ENCODE results near the gene ADAMTS13. TPM values are rescaled to one million over a fixed set of nuclear protein-coding genes. Genes with fewer than 3 reads are reported as not detected.
"Not testable (repeated sequence)": the region's sequence is repeated elsewhere in the genome, so short reads cannot be mapped to it uniquely, and the experiment has no call there.

ADAMTS13 gene
- total RNA-seq, 1 experiment from 2014 or later: 0.20 TPM

DNA sequence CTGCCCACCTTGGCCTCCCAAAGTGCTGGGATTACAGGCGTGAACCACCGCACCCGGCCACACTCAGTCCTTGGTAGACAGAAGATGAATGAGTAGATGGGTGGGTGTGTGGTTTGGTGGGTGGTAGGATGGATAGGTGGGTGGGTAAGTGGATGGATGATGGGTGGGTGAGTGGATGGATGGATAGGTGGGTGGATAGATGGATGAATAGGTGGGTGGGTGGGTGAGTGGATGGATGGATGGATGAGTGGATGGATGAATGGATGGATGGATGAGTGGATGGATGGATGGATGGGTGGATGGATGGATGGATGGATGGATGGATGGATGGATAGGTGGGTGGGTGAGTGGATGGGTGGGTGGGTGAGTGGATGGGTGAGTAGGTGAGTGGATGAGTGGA, 29.9 kb upstream of the ADAMTS13 start:
- not testable (repeated sequence) for DNase-seq (ENCODE audit: low read depth)

DNA sequence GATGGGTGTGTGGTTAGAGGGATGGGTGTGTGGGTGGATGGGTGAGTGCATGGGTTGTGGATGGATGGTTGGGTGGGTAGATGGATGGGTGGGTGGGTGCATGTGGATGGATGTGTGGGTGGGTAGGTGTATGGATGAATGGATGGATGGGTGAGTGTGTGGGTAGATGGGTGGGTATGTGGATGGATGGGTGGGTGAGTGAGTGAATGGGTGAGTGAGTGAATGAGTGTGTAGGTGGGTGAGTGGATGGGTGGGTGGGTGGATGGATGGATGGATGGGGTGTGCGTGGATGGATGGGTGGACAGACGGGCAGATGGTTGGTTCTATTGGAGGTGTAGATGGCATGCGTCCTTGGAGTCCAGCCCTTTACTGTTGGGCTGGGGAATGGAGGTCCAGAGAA, 28.8 kb upstream of the ADAMTS13 start:
- no peak for DNase-seq (ENCODE audit: low read depth)

DNA sequence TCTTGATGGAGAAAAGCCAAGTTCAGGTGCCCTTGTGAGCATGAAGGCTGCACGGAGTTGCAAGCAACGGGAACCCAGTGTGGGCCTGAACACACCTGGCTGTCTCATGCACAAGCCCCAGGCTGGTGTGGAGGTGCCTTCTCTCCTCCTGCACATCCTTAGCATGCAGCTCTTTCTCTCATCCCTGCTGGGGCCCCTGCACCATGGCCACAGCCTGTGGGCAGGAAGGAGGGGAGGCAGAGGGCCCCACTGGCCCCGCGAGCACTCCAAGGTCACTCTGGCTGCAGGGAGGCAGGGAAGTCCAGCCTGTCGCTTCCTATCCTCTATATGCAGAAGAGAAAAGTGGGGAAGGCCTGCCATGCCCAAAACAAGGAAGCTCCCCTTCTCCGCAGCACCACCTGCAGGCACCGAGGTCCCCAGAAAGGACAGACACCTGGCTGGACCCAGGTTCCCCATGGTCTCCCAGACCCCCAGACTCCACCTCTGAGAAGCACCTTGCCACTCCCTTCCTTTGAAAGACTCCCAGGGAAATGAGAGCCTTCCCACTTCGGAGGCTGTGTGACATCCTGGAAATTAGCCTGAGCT, 27.4 kb upstream of the ADAMTS13 start:
- no peak for DNase-seq (ENCODE audit: low read depth)

DNA sequence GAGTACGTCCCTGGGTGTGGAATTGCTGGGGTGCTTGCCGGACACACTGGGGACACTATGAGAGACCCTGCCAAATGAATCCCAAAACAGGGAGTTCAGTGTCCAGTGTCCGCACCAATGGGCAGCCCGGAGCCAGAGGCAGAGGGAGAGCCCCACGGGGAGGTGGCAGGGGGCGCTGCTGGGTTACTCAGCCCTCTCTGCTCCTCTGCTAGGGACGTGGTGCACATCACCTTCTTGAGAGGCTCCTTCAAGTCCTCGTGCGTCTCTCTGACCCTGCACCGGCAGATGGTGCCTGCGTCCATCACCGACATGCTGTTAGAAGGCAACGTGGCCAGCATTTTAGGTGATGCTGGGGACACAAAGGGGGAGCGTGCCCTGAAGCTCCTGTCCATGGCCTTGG, 25.2 kb upstream of the ADAMTS13 start:
- DNase-seq (ENCODE audit: low read depth): peak; percentile 54

DNA sequence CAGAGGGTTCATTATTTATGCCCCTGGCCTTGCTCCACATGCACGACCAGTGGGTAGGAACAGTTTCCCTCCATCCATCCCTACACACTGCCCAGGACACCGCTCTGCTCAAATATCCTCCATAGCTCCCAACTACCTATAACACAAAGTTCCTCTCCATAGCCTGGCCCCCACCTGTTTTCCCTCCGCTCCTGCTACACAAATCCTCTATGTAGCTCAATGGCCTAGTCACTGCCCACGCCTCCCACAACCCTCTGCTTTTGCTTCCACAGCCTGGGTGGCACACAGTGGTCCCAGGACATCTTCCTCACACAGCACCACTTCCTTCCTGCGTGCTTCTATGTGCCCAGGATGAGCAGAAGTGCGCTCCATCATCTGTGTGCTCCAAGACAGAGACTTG, 24.8 kb upstream of the ADAMTS13 start:
- DNase-seq (ENCODE audit: low read depth): no peak

DNA sequence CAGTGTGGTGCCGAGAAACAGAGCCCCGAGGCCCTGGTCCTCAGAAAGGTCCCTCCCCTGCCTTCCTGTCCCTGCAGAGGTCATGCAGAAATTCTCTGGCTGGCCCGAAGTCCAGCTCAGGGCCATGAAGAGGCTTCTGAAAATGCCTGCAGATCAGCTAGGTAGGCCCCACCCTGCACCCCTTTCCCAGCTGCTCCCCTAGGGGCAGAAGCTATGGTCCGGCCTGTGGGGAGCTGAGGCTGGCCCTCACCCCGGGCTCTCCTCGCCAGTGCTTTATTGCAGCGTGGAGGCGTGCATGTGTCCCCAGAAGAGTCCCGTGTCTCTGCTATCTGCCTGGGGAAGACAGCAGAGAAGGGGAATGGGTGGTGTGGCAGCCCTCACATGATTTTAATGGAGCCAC, 24.3 kb upstream of the ADAMTS13 start:
- no peak for DNase-seq (ENCODE audit: low read depth)

DNA sequence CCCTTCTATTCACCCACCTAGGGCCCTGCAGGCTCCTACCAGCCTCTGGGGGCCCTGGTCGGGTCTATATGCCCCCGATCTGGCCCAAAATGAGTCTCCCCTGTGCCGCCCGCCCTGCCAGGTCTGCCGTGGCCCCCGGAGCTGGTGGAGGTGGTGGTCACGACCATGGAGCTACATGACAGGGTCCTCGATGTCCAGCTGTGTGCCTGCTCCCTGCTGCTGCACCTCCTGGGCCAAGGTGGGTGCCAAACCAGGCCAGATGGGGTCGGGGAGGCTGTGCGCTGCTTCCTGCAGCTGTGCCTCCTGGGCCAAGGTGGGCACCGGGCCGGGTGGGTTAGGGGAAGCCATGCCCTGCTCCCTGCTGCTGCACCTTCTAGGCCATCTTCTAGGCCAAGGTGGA, 21.9 kb upstream of the ADAMTS13 start:
- no peak for DNase-seq (ENCODE audit: low read depth)

DNA sequence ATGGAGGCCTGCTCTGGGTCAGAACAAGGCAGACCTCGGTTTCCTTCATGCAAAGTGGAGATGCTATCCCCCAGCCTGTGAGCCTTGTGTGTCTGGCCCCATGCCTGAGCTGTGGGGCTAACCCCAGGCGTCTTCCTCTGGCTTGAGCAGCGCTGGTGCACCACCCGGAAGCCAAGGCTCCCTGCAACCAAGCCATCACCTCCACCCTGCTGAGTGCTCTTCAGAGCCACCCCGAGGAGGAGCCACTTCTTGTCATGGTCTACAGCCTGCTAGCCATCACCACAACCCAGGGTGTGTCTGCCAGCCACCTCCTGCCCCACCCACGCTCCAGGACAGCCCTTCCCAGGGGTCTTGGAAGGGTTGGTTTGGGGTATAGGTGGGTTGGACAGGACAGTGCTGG, 20.6 kb upstream of the ADAMTS13 start:
- no peak for DNase-seq (ENCODE audit: low read depth)

DNA sequence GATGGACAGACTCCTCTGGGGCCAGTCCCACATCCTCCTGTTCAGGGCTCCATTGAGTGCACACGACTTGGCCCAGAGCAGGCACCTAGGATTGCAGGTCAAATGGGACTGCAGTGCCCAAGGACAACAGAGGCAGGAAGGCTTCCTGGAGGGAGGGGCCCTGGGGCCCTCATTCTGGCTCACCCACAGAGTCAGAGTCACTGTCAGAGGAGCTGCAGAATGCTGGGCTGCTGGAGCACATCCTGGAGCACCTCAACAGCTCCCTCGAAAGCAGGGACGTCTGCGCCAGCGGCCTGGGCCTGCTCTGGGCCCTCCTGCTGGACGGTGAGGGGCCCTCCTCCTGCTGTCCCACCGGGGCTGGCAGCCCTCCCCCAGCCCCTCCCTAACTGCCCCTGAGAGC, 19.5 kb upstream of the ADAMTS13 start:
- DNase-seq (ENCODE audit: low read depth): no peak

DNA sequence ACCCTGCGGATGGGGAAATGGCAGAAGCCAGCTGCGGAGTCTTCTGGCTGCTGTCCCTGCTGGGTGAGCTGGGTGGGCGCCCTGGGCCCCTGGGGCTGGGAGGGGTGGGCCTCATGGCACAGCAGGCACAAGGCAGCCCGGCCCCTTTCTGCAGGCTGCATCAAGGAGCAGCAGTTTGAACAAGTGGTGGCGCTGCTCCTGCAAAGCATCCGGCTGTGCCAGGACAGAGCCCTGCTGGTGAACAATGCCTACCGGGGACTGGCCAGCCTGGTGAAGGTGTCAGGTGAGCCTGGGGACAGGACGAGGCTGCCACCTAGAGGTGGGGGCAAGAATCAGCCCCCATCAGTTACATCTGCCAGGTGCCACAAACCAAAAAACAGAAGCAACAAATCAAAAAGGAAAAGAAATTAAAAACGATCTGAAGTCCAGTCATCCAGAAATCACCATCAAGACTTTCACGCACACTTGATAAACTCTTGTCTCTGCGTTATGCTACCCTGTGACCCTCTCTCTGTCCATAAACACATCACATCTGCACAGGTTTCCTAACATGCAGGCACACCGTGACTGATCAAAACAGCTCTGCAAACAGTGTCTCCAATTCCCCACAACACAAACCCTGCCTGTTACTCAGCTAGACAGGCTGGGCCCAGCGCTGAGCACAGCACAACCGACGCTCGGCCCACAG, 18.3 kb upstream of the ADAMTS13 start:
- peak; percentile 22 for DNase-seq (ENCODE audit: low read depth)

DNA sequence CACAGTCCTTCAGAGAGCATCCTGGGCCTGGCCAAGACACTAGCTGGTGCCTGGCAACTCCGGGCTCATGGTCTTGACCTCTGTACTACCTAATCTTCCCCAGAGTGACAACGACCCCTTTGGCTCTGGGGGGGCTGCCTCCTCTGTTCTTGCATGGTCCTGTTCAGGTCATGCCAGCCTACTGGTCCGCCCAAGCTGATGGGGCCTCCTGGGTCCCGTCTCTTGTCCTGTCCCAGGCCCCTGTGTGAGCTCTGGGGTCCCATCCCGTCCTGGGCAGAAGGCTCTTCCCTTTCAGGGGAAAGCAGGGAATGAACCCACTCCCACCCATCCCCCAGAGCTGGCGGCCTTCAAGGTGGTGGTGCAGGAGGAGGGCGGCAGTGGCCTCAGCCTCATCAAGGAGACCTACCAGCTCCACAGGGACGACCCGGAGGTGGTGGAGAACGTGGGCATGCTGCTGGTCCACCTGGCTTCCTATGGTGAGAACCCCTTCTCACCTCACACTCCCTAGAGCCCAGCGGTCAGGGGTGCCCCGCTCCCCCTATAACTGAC, 17.6 kb upstream of the ADAMTS13 start:
- DNase-seq (ENCODE audit: low read depth): no peak

DNA sequence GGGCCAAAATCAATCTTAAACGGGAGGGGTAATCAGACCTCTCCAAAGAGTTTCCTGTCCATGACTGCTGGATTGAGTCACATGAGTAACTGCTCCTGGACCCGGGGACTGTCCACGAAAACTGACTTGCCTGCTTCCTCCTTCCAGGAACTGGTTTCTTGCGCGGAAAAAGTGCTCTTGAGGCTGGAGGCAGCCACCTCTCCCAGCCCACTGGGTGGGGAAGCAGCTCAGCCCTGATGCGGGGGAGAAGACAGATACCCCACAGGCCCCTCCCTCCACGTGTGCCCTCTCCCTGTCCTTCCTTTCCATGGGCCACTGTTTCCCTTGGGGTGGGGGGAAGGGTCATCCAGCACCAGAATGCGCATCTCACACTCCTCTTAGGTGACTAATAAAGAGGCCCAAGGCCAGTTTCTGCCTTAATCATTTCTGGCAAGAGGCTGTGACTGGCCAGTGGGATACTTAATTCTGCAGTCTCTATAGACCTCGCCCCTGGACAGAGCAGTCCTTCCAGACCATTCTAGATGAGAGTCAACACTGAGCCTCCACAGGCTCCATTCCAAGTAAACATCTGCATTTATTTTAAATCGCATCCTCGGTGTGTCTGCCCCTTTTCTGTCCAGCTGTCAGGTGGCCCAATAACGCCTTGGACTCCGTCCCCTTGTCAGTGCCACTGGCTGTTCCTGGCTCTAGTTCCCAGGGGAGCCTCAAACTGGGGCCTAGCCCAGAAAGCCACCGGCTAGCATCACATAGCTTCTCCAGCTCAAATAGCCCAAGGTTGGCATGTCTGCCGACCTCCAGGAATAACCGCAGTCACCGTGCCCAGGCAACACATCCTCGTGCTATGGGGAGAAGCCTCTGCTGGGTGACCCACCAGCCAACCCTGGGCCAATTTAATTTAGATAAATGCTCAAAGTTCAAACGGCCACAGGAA, 16.4 kb upstream of the ADAMTS13 start:
- DNase-seq (ENCODE audit: low read depth): peak; percentile 28

DNA sequence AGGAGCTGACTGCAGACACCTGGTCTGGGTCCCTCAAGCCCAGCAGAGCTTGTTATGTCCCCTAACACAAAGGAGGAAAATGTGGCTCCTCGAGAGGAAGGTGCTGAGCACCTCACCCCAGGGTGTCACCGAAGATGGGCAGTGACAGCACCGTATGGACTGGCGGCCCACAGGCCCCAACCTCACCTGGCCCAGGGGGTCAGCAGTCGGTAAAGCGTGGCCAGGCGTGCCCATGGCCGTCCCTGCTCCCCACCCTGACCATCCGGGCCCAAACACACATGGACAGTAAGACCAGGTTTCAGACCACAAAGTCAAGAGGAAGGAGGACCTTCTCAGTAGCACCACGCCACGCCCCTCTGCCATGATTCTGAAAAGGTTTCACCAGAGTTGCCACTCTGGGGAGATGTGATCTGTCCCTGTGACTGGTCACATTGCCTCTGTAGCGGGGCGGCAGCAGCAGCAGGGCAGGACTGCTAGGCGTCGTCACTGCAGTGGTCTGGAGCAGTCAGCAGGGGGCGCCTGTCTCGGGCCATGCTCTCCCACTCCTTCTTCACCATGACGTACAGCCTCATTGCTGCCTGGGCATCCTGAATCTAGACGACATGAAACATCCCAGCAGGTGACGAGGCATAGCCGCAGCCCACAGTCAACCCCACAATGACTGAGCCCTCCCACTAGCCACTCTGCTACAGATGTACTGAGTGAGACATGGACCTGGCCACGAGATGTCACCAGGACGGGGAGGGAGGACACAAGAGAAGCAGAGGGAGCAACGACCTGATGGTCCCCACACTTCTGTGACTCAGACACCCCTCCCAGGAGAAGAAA, 15.5 kb upstream of the ADAMTS13 start:
- peak; percentile 32 for DNase-seq (ENCODE audit: low read depth)

DNA sequence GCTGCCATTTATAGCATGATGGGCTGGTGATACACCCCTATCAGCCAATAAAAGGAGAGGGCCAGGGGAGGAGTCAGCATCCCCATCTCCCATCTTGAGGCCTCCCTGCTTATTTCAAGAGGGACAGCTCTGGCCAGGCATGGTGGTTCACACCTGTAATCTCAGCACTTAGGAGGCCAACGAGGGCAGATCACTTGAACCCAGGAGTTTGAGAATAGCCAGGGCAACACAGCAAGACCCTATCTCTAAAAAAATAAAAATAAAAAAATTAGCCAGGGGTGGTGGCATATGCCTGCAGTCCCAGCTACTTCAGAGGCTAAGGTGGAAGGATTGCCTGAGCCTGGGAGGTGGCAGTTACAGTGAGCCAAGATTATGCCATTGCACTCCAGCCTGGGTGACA, 14.1 kb upstream of the ADAMTS13 start:
- no peak for DNase-seq (ENCODE audit: low read depth)

DNA sequence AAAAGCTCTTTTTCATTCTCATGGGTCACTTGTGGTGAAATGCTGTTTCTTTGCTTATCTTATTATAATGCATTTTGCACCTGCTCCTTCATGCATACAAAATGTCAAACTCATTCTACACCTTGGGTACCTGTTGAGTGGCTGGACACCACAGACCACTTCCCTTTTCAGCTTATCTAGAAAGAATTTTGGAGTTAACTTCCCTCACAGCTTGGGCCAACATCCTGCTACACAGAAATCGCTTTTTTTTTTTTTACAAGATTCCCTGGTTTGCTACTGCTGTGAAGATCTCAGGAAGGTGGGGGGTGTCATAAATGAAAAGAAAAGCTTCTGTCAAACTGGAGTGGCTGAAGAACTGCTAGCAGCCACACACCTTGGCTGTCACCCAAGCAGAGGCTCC, 7.0 kb upstream of the ADAMTS13 start:
- DNase-seq (ENCODE audit: low read depth): no peak

DNA sequence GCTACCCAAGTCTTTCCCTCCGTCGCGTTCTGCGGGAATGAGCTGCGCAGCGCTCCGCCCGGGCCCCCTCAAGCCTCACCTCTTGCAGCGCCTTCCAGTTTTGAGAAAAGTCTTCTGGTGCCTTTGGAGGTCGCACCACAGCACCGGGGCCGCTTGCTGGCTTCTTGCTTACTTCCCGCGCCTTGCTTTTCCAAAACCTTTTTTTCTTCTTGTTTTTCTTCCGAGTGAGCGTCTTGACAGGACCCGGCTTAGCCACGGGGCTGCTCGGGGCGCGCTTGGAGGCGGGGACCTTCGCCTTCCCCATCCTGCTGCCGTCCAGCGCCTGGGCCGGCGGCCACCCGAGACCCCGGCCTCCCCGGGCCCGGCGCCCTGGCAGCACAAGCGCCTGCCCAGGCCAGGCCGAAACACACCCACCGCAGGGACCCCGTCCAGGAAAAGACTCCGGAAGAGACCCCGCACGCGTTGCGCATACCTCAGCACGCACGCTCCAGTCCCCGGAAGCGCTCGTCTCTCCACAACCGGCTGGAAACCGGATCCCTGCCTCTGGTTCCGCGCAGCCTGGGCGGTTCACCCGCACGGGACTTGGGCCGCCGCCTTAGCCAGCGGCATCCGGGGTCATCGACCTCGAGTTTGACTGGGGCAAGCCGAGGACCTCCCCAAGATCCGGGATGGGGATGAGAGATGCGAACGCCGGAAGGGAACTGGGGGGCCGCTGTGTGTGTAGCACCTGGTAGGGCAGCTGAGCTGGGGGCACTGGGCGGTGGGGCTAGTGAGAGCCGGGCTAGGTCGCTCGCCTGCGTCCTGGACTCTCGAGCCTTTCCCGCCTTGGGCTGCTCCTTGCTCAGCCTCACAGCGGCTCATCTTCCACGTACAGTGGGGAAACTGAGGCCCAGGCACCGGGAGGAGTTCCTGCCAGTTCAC, 4.4 kb upstream of the ADAMTS13 start, which contains the start of gene REXO4:
Gene REXO4 (minus strand): TSS at position 470 of the 921 bp plus-strand sequence. CDS start 166 bp downstream, at position 304.
- peak; percentile 88 for DNase-seq (ENCODE audit: low read depth)

DNA sequence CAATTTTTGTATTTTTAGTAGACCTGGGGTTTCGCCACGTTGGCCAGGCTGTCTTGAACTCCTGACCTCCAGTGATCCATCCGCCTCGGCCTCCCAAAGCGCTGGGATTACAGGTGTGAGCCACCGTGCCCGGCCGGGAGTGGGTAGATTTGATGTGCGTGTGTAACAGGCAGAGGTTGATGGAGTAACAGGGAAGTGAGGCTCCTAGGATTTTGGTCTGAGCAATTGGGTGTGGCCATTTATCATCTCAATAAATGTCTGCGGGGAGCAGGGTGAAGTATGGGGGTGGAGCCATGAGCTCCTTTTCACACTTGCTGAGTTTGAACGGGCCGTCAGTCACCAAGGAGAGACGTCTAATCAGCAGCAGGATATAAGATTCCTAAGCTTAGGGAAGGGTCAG, 3.2 kb upstream of the ADAMTS13 start:
- no peak for DNase-seq (ENCODE audit: low read depth)

DNA sequence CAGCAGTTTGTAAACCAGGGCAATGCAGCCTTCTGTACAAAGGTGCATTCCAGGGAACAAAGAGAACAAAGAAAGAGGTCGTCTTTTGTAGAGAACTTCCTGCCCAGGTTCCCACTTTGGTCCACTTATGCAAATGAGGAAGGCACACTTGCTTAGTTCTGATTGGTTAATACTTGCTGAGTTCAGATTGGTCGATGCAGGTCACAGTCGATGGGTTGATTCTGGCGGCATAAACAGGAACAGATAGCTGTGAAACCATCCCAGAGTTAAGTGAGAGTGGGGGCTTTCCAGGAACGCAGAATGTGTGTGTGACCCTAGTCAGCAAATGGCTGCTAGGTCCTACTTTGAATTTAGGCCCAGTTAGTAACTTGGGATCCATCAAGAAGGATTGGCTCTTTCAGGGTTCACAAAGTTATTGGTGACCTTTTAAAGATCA, 1.8 kb upstream of the ADAMTS13 start:
- DNase-seq (ENCODE audit: low read depth): no peak

DNA sequence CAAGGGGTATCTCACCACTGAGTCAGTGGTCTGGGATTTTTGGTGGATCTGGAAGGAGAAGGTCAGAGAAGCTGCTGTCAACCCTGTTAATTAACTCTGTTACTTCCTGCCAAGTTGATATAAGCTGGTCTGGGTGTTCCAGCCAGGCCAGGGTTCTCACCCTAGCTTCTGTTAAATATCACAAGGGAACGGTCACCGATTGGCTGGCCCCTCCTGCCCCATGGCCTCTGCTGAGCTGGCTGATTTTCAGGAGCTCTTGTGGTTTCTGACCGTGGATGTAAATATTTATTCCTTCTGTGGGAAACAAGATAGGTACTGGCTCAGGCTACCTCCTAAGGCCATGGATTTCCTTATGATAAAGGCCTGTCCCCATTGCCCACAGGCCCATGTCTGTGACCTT, 1.0 kb downstream of the ADAMTS13 start:
- peak; percentile 72 for DNase-seq (ENCODE audit: low read depth)

DNA sequence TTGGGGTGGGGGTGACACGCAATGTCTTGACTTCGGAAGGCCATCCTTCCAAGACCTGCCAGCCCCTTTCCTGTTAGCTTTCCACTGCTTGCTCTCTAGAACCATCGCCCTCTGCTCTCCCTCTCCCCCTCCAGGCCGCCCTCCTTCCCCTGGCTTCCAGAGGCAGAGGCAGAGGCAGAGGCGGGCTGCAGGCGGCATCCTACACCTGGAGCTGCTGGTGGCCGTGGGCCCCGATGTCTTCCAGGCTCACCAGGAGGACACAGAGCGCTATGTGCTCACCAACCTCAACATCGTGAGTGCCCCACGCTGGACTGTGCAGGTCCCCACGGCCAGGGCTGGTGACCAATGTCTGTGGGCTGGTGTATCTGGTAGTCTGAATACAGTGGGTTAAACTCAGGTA, 2.0 kb downstream of the ADAMTS13 start:
- DNase-seq (ENCODE audit: low read depth): no peak

Measured in M059J (cell line).